Activated B cell treated with CpG ODN at 0.5 μM for 24 hours (primary cell): Measurements from ENCODE around the gene RHOT1. TPM values are rescaled to one million over a fixed set of nuclear protein-coding genes. Genes with fewer than 3 reads are reported as not detected.

Experiments
- ATAC-seq: fragments of 200-7000 bp; cut with Tn5 transposase; one replicate; pipeline ENCODE4 v1.10.0; 2021; ENCODE audit warnings: low read depth, mild to moderate bottlenecking, moderate library complexity
- CTCF ChIA-PET: fragments of 350-600 bp; sonication (Branson Sonifier 250); formaldehyde crosslinking; loops from one replicate; lab custom pipeline; 2021; ENCODE audit warnings: antibody characterized with exemption; lab: Charles Lee
- POLR2A ChIA-PET: fragments of 350-600 bp; sonication (Branson Sonifier 250); formaldehyde crosslinking; loops from one replicate; lab custom pipeline; 2021; ENCODE audit warnings: antibody characterized with exemption; lab: Charles Lee
- DNase-seq: peaks from one replicate; pipeline ENCODE4 v3.0.0; 2022
- H3K27ac Mint-ChIP-seq: one replicate; pipeline ENCODE4 v1.8.0; 2020; ENCODE audit warnings: mixed read lengths
- H3K27me3 Mint-ChIP-seq: one replicate; pipeline ENCODE4 v1.8.0; 2021; ENCODE audit warnings: mixed read lengths
- H3K36me3 Mint-ChIP-seq: one replicate; pipeline ENCODE4 v1.8.0; 2021; ENCODE audit warnings: low read depth, mixed read lengths
- H3K4me1 Mint-ChIP-seq: one replicate; pipeline ENCODE4 v1.8.0; 2021; ENCODE audit warnings: mixed read lengths
- H3K4me3 Mint-ChIP-seq: one replicate; pipeline ENCODE4 v1.8.0; 2020; ENCODE audit warnings: mild to moderate bottlenecking, mixed read lengths
- H3K9me3 Mint-ChIP-seq: one replicate; pipeline ENCODE4 v1.8.0; 2020; ENCODE audit warnings: mixed read lengths
- CTCF ChIP-seq: fragments of 200-600 bp; IDR thresholded peaks from one replicate; pipeline ENCODE4 v1.8.0; 2022; ENCODE audit warnings: antibody characterized with exemption, mild to moderate bottlenecking
- intact Hi-C: fragments of 100-400 bp; cut with micrococcal nuclease; formaldehyde crosslinking; loops from one replicate; pipeline ENCODE4 v1.15.1; 2024
- total RNA-seq: library from RNA; stranded (reverse); gene quantifications from 2 replicates; pipeline ENCODE4 v1.2.3, GENCODE V29; 2022

The RHOT1 gene
- total RNA-seq, 1 donor from 2014 or later: 16.2 TPM

- DNase-seq (no peak), ATAC-seq (no peak)
- Mint-ChIP-seq H3K9me3 (no peaks in the 10 kb centered on the region), H3K4me1 (no peaks in the 10 kb centered on the region), H3K27ac (no peak overlapping the region), H3K36me3 (peaks cover 64% of the 10 kb centered on the region), H3K27me3 (no peaks in the 10 kb centered on the region), H3K4me3 (no peak overlapping the region)
- no peak for TF ChIP-seq CTCF
- intact Hi-C loops: no loop called here
- CTCF ChIA-PET: no interaction called here
- POLR2A ChIA-PET: no interaction called here
These were observed 55.7 kb downstream of the RHOT1 start for GRCh38 chr17:32197987-32198386.

- Mint-ChIP-seq H3K36me3 (peaks cover 50% of the 10 kb centered on the region), H3K27ac (no peak overlapping the region), H3K4me1 (no peaks in the 10 kb centered on the region), H3K27me3 (no peaks in the 10 kb centered on the region), H3K9me3 (no peaks in the 10 kb centered on the region), H3K4me3 (no peak overlapping the region)
- ChIA-PET POLR2A (no interaction called here), CTCF (no interaction called here)
- intact Hi-C loops: no loop called here
- TF ChIP-seq CTCF: no peak
- no peak for DNase-seq
- ATAC-seq: no peak
These were observed 64.6 kb downstream of the RHOT1 start for GRCh38 chr17:32206861-32207260.

- ATAC-seq (no peak), DNase-seq (no peak)
- Mint-ChIP-seq H3K27ac (no peak overlapping the region), H3K4me3 (no peak overlapping the region), H3K36me3 (peaks cover 56% of the 10 kb centered on the region), H3K4me1 (no peaks in the 10 kb centered on the region), H3K27me3 (no peaks in the 10 kb centered on the region), H3K9me3 (no peaks in the 10 kb centered on the region)
- ChIA-PET POLR2A (no interaction called here), CTCF (no interaction called here)
- intact Hi-C loops: no loop called here
- TF ChIP-seq CTCF: no peak
These were observed 66.1 kb downstream of the RHOT1 start for GRCh38 chr17:32208436-32208835.

GRCh38 chr17:32209608-32210007, 67.3 kb downstream of the RHOT1 start:
- Mint-ChIP-seq H3K4me3 (no peak overlapping the region), H3K9me3 (no peaks in the 10 kb centered on the region), H3K4me1 (no peaks in the 10 kb centered on the region), H3K27ac (no peak overlapping the region), H3K27me3 (no peaks in the 10 kb centered on the region), H3K36me3 (peaks cover 59% of the 10 kb centered on the region)
- ATAC-seq (no peak), DNase-seq (no peak)
- CTCF ChIA-PET: no interaction called here
- no peak for TF ChIP-seq CTCF
- intact Hi-C loops: no loop called here
- POLR2A ChIA-PET: no interaction called here

GRCh38 chr17:32211671-32212070, 69.4 kb downstream of the RHOT1 start:
- CTCF ChIA-PET: no interaction called here
- no peak overlapping the region for H3K4me3 Mint-ChIP-seq
- POLR2A ChIA-PET: interaction anchor here (0.9 kb wide), 1 partner anchor 12 kb away, joined by 3 read pairs; no protein-coding TSS in a partner anchor
- H3K27ac Mint-ChIP-seq: no peak overlapping the region
- DNase-seq: no peak
- no peaks in the 10 kb centered on the region for H3K9me3 Mint-ChIP-seq
- TF ChIP-seq CTCF: no peak
- peaks cover 58% of the 10 kb centered on the region for H3K36me3 Mint-ChIP-seq
- intact Hi-C loops: no loop called here
- no peaks in the 10 kb centered on the region for H3K27me3 Mint-ChIP-seq
- H3K4me1 Mint-ChIP-seq: no peaks in the 10 kb centered on the region
- ATAC-seq: no peak
